Spleen (tissue), 7 donors: ENCODE results near the gene GLTPD2.

Experiments used
- POLR2A ChIP-seq, 3 donors: fragments of 450-650 bp; IDR thresholded peaks; one replicate each; pipeline ENCODE4 v1.5.1; 2017; ENCODE audit warnings: antibody characterized with exemption in 3 of 3, mild to moderate bottlenecking in 1 of 3
- TF ChIP-seq, protein P1 (sequence below), 11 experiments: fragments of 200-600 bp in 7 of 11; fragments of 450-650 bp in 4 of 11; sonication (generic) in 4 of 11; IDR thresholded peaks in 8 of 11; conservative IDR thresholded peaks in 3 of 11; 1 replicate in 7 of 11; 2 replicates in 4 of 11; pipeline versions ENCODE4 v1.4.0 to v1.8.0; 2016 to 2021; ENCODE audit warnings: antibody characterized with exemption in 11 of 11, inconsistent platforms in 4 of 11, mild to moderate bottlenecking in 1 of 11
- donor health status: DM: no; HTN: no; CAD: no; lungs with moderate emphysema.
- donor health status: DM: no; HTN: no; CAD: no.
- donor health status: DM: no; HTN: no; CAD: no.

DNA sequence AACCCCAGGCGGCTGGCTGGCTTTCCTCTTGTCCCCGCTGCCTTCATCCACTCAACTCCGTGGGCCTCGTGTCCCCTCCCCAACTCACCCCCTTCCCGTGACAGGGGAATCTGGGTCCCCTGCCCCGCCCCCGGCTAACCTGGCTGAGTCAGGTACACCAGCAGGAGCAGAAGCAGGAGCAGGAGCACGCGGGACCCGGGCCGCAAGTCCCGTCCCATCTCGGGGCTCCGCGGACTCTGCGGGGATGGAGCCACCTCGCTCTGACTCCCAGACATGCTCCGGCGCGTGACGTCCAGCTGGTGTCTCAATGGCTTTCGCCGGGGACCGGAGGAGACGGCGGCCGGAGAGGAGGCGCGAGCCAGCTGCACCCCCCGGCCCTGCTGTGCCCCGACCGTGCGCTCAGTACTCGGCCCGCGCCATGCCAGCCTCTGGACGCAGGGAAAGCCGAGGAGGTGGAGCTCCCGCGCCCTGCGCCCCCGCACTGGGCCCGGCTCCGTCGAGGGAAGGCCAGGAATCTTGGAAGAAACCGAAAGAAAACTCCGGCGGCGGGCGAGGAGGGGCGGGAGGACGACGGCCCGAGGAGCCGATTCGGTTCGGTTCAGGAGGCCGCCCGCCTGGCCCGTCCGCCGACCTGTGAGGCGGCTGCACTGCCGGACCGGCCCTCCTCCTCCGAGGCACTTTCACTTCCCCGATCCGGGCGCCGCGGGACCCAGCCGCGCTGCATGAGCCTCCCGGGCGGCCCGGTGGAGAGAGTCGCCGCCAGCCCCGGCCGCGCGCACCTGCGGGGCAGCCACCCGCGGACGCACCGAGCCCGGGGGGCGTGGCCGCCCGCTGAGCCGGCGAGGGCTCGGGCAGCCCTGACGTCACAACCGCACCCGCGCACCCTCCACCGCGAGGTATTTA, 49.4 kb upstream of the GLTPD2 start, which contains the start of the genes CXCL16 and ZMYND15:
- TF ChIP-seq, protein P1, sequence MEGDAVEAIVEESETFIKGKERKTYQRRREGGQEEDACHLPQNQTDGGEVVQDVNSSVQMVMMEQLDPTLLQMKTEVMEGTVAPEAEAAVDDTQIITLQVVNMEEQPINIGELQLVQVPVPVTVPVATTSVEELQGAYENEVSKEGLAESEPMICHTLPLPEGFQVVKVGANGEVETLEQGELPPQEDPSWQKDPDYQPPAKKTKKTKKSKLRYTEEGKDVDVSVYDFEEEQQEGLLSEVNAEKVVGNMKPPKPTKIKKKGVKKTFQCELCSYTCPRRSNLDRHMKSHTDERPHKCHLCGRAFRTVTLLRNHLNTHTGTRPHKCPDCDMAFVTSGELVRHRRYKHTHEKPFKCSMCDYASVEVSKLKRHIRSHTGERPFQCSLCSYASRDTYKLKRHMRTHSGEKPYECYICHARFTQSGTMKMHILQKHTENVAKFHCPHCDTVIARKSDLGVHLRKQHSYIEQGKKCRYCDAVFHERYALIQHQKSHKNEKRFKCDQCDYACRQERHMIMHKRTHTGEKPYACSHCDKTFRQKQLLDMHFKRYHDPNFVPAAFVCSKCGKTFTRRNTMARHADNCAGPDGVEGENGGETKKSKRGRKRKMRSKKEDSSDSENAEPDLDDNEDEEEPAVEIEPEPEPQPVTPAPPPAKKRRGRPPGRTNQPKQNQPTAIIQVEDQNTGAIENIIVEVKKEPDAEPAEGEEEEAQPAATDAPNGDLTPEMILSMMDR (IDR thresholded peaks at IDR 0.05 in 8 of 11, conservative IDR thresholded peaks at IDR 0.05 in 3 of 11) = no peak
- TF ChIP-seq POLR2A (IDR thresholded peaks at IDR 0.05) = no peak
